ENCODE measurements around the gene YPEL3. TPM values are rescaled to one million over a fixed set of nuclear protein-coding genes. Genes with fewer than 3 reads are reported as not detected.

Gene YPEL3
- polyA plus RNA-seq, 1 donor from 2014 or later: 76.9 TPM

GRCh38 chr16:30064729-30065101 lies 31.3 kb downstream of the YPEL3 start:
- peaks cover 11% of the 10 kb centered on the region for H3K79me2 ChIP-seq (replicated peaks; ENCODE audit: insufficient read depth, low read length)
- peak overlapping the region; percentile 83 for H3K4me2 ChIP-seq (ENCODE audit: low read length)
- no peaks in the 10 kb centered on the region for H3F3A ChIP-seq (ENCODE audit: insufficient read depth, low read length, poor library complexity, severe bottlenecking)
- TF ChIP-seq POLR2AphosphoS5 (IDR thresholded peaks at IDR 0.05): no peak
- TF ChIP-seq REST (IDR thresholded peaks at IDR 0.05; ENCODE audit: borderline replicate concordance): no peak
- TF ChIP-seq EP300 (conservative IDR thresholded peaks at IDR 0.05; ENCODE audit: poor library complexity, severe bottlenecking): no peak
- TF ChIP-seq CTCF (IDR thresholded peaks at IDR 0.05; ENCODE audit: poor library complexity, severe bottlenecking): no peak
- TF ChIP-seq MXI1 (conservative IDR thresholded peaks at IDR 0.05; ENCODE audit: poor library complexity, severe bottlenecking): no peak
- TF ChIP-seq EZH2 (IDR thresholded peaks at IDR 0.05; ENCODE audit: borderline replicate concordance, insufficient read depth, low read length, poor library complexity, severe bottlenecking): no peak
- no peak for TF ChIP-seq SMC3 (conservative IDR thresholded peaks at IDR 0.05; ENCODE audit: poor library complexity)
- TF ChIP-seq RAD21 (conservative IDR thresholded peaks at IDR 0.05): no peak
- no peak for TF ChIP-seq TAF1 (IDR thresholded peaks at IDR 0.05; ENCODE audit: low read depth)
- H4K20me1 ChIP-seq (ENCODE audit: insufficient read depth): no peaks in the 10 kb centered on the region
- H3K27ac ChIP-seq (ENCODE audit: low read length): peak overlapping the region; percentile 94
- H3K9ac ChIP-seq (ENCODE audit: low read length): peak overlapping the region; percentile 95
- H2AFZ ChIP-seq (ENCODE audit: low read depth, low read length): peak overlapping the region; percentile 96
- peak overlapping the region; percentile 97 for H3K4me3 ChIP-seq (ENCODE audit: low read length)
- H3K36me3 ChIP-seq (ENCODE audit: insufficient read depth, low read length): no peaks in the 10 kb centered on the region
- H3K27me3 ChIP-seq (ENCODE audit: insufficient read depth, low read depth, low read length): no peaks in the 10 kb centered on the region
- no peaks in the 10 kb centered on the region for H3K9me3 ChIP-seq (ENCODE audit: low read length)
- H3K9me2 ChIP-seq (ENCODE audit: insufficient read depth, low read length): no peaks in the 10 kb centered on the region

GRCh38 chr16:30063893-30064728 lies 31.9 kb downstream of the YPEL3 start:
- H3F3A ChIP-seq (ENCODE audit: insufficient read depth, low read length, poor library complexity, severe bottlenecking): no peaks in the 10 kb centered on the region
- peak overlapping the region; percentile 95 for H3K9ac ChIP-seq (ENCODE audit: low read length)
- no peaks in the 10 kb centered on the region for H3K9me2 ChIP-seq (ENCODE audit: insufficient read depth, low read length)

More at GRCh38 chr16:30063893-30064728, 31.9 kb downstream of the YPEL3 start:
- TF ChIP-seq REST (IDR thresholded peaks at IDR 0.05; ENCODE audit: borderline replicate concordance) (no peak), TAF1 (IDR thresholded peaks at IDR 0.05; ENCODE audit: low read depth) (peak; percentile 27), EP300 (conservative IDR thresholded peaks at IDR 0.05; ENCODE audit: poor library complexity, severe bottlenecking) (no peak), CTCF (IDR thresholded peaks at IDR 0.05; ENCODE audit: poor library complexity, severe bottlenecking) (peak; percentile 31), RAD21 (conservative IDR thresholded peaks at IDR 0.05) (no peak), SMC3 (conservative IDR thresholded peaks at IDR 0.05; ENCODE audit: poor library complexity) (no peak), EZH2 (IDR thresholded peaks at IDR 0.05; ENCODE audit: borderline replicate concordance, insufficient read depth, low read length, poor library complexity, severe bottlenecking) (no peak), POLR2AphosphoS5 (IDR thresholded peaks at IDR 0.05) (no peak), MXI1 (conservative IDR thresholded peaks at IDR 0.05; ENCODE audit: poor library complexity, severe bottlenecking) (no peak)
- H3K79me2 ChIP-seq (replicated peaks; ENCODE audit: insufficient read depth, low read length): peaks cover 11% of the 10 kb centered on the region
- H3K36me3 ChIP-seq (ENCODE audit: insufficient read depth, low read length): no peaks in the 10 kb centered on the region
- H2AFZ ChIP-seq (ENCODE audit: low read depth, low read length): peak overlapping the region; percentile 96
- H3K4me2 ChIP-seq (ENCODE audit: low read length): peak overlapping the region; percentile 83
- H3K4me3 ChIP-seq (ENCODE audit: low read length): peak overlapping the region; percentile 97
- no peaks in the 10 kb centered on the region for H3K9me3 ChIP-seq (ENCODE audit: low read length)
- H4K20me1 ChIP-seq (ENCODE audit: insufficient read depth): no peaks in the 10 kb centered on the region
- H3K27me3 ChIP-seq (ENCODE audit: insufficient read depth, low read depth, low read length): no peaks in the 10 kb centered on the region
- peak overlapping the region; percentile 94 for H3K27ac ChIP-seq (ENCODE audit: low read length)

Measured in neural cell (in vitro differentiated cells).